ENCODE measurements around the gene TRIM26. TPM values are rescaled to one million over a fixed set of nuclear protein-coding genes. Genes with fewer than 3 reads are reported as not detected.

TRIM26 gene
- polyA plus RNA-seq, 1 experiment: 41.8 TPM

- POLR2A ChIA-PET: no interaction called here
- DNase-seq (ENCODE audit: low read depth): no peak
- H3K27me3 ChIP-seq (ENCODE audit: control insufficient read depth, insufficient read depth, low read length): peaks cover 18% of the 10 kb centered on the region
- H3K4me3 ChIP-seq (ENCODE audit: low read depth, low read length): no peak overlapping the region
- no peaks in the 10 kb centered on the region for H3K36me3 ChIP-seq (ENCODE audit: control insufficient read depth, insufficient read depth, low read length)
- TF ChIP-seq CTCF (IDR thresholded peaks at IDR 0.05; ENCODE audit: insufficient read depth, low read depth, low read length): no peak
- CTCF ChIA-PET: no interaction called here
Measured at GRCh38 chr6:30163918-30164654, 49.1 kb downstream of the TRIM26 start.

DNA sequence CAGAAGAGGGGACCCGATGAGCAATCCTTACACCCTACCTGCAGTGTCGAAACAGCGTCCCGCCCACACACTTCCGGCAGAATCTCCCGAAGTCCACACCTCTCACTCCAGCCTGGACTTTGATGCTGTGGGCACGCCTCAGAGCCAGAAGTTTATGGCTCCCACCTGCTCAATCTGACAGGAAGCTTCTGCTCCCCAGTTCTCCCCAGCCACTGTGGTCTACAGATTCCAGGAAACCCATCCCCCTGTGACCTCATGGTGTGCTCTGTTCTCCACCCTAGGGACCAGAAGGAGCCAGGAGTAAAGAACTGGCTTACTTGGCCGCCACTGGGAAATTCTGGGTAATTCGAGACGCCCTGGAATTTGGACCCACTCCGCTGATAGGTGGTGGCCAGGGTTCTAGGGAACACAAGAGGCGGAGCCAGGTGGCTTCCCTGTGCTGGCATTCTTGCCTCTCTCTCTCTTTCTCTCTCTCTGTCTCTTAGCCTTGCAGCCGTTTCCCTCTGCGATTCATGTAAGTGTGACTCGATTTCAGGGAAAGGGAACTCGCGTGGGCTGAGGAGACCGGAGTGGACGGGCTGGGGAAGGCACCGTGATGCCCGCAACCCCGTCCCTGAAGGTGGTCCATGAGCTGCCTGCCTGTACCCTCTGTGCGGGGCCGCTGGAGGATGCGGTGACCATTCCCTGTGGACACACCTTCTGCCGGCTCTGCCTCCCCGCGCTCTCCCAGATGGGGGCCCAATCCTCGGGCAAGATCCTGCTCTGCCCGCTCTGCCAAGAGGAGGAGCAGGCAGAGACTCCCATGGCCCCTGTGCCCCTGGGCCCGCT is 49.9 kb downstream of the TRIM26 start, which contains the start of gene TRIM15:
Gene TRIM15, plus strand, starts transcription at position 457 of the 828 bp plus-strand sequence. Its CDS starts 139 bp downstream, at position 596.
- ChIA-PET POLR2A (no interaction called here), CTCF (interaction anchor here (1.9 kb wide), 1 partner anchor 60 kb away, joined by 4 read pairs; no protein-coding TSS in a partner anchor)
- Histone ChIP-seq H3K27me3 (ENCODE audit: control insufficient read depth, insufficient read depth, low read length) (peaks cover 14% of the 10 kb centered on the region), H3K36me3 (ENCODE audit: control insufficient read depth, insufficient read depth, low read length) (no peaks in the 10 kb centered on the region), H3K4me3 (ENCODE audit: low read depth, low read length) (no peak within 1 kb of the TSS)
- no peak for DNase-seq (ENCODE audit: low read depth)
- no peak for TF ChIP-seq CTCF (IDR thresholded peaks at IDR 0.05; ENCODE audit: insufficient read depth, low read depth, low read length)

- POLR2A ChIA-PET: no interaction called here
- Histone ChIP-seq H3K27me3 (ENCODE audit: control insufficient read depth, insufficient read depth, low read length) (peaks cover 10% of the 10 kb centered on the region), H3K4me3 (ENCODE audit: low read depth, low read length) (no peak overlapping the region), H3K36me3 (ENCODE audit: control insufficient read depth, insufficient read depth, low read length) (no peaks in the 10 kb centered on the region)
- no peak for DNase-seq (ENCODE audit: low read depth)
- CTCF ChIA-PET: interaction anchor here (0.8 to 1.9 kb wide), 2 partner anchors 32 to 59 kb away, joined by 4 read pairs; no protein-coding TSS in a partner anchor
- no peak for TF ChIP-seq CTCF (IDR thresholded peaks at IDR 0.05; ENCODE audit: insufficient read depth, low read depth, low read length)
Measured at GRCh38 chr6:30162265-30163089, 50.7 kb downstream of the TRIM26 start.

DNA sequence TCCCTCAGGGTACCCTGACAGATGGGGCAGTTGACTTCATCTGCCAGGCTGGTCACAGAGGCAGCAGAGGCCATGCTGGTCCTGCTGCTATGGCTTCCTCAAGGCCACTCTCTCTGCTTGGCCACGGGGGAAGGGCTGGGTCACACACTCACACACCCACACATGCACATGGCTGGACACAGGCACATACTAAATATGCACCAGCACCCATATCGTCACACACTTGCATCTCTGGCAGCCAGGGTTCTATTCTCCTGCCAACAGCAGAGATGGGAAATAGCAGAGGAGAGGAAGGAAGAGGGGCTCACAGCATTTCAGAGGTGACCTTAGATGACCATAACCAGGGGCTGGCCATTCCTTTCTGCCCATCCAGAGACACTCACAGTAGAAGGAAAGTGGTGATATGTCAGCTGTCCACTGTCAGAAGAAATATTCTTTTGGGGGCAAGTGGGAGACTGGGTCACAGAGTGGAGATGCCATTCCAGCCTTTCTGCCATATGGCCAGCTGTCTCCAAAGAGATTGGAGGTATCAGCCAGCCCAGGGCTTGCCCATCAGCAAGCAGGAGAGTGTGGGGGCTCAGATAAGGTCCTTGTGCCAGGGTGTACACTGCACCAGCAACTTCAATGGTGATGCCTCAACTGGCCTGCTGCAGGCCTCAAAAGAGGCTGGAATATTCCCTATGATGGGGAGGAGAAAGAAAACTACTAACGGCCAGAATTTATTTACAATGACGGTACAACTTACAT is 52.2 kb downstream of the TRIM26 start, which contains the start of gene TRIM10:
Gene TRIM10, minus strand, starts transcription at position 427 of the 747 bp plus-strand sequence. Its CDS starts 353 bp downstream, at position 74.
- H3K27me3 ChIP-seq (ENCODE audit: control insufficient read depth, insufficient read depth, low read length): peaks cover 9% of the 10 kb centered on the region
- no peak within 1 kb of the TSS for H3K4me3 ChIP-seq (ENCODE audit: low read depth, low read length)
- no peaks in the 10 kb centered on the region for H3K36me3 ChIP-seq (ENCODE audit: control insufficient read depth, insufficient read depth, low read length)
- no peak for TF ChIP-seq CTCF (IDR thresholded peaks at IDR 0.05; ENCODE audit: insufficient read depth, low read depth, low read length)
- ChIA-PET POLR2A (no interaction called here), CTCF (interaction anchor here (1.9 kb wide), 1 partner anchor 58 kb away, joined by 4 read pairs; no protein-coding TSS in a partner anchor)
- no peak for DNase-seq (ENCODE audit: low read depth)
